ENCODE data around the gene EXOC4.
"Not testable (repeated sequence)": the region's sequence is repeated elsewhere in the genome, so short reads cannot be mapped to it uniquely, and the experiment has no call there.

- TF ChIP-seq, protein P1, sequence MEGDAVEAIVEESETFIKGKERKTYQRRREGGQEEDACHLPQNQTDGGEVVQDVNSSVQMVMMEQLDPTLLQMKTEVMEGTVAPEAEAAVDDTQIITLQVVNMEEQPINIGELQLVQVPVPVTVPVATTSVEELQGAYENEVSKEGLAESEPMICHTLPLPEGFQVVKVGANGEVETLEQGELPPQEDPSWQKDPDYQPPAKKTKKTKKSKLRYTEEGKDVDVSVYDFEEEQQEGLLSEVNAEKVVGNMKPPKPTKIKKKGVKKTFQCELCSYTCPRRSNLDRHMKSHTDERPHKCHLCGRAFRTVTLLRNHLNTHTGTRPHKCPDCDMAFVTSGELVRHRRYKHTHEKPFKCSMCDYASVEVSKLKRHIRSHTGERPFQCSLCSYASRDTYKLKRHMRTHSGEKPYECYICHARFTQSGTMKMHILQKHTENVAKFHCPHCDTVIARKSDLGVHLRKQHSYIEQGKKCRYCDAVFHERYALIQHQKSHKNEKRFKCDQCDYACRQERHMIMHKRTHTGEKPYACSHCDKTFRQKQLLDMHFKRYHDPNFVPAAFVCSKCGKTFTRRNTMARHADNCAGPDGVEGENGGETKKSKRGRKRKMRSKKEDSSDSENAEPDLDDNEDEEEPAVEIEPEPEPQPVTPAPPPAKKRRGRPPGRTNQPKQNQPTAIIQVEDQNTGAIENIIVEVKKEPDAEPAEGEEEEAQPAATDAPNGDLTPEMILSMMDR (IDR thresholded peaks at IDR 0.05) = not testable (repeated sequence)
- not testable (repeated sequence) for TF ChIP-seq POLR2A (IDR thresholded peaks at IDR 0.05)
Measured at GRCh38 chr7:133994100-133994499, 741.2 kb downstream of the EXOC4 start.
